Duodenal mucosa (tissue), 2 donors: Measurements from ENCODE around the gene NOPCHAP1.

Experiments
- H3K27ac ChIP-seq: one replicate; pipeline ENCODE4 v1.7.0; 2013; ENCODE audit warnings: low read depth, low read length
- H3K27me3 ChIP-seq, 2 donors: one replicate each; pipeline ENCODE4 v1.7.0; 2013; ENCODE audit warnings: low read length in 2 of 2, control low read depth in 1 of 2; ENCODE audit not compliant: insufficient read depth in 2 of 2, control insufficient read depth in 1 of 2
- H3K36me3 ChIP-seq, 2 donors: one replicate each; pipeline ENCODE4 v1.7.0; 2013; ENCODE audit warnings: low read length in 2 of 2, control low read depth in 1 of 2; ENCODE audit not compliant: insufficient read depth in 2 of 2, control insufficient read depth in 1 of 2
- H3K4me1 ChIP-seq, 2 donors: one replicate each; pipeline ENCODE4 v1.7.0; 2013; ENCODE audit warnings: low read length in 2 of 2, control low read depth in 1 of 2; ENCODE audit not compliant: insufficient read depth in 2 of 2, control insufficient read depth in 1 of 2
- H3K4me3 ChIP-seq, 2 donors: one replicate each; pipeline ENCODE4 v1.7.0; 2013; ENCODE audit warnings: low read length in 2 of 2, low read depth in 1 of 2
- H3K9ac ChIP-seq, 2 donors: one replicate each; pipeline ENCODE4 v1.7.0; 2013; ENCODE audit warnings: low read length in 2 of 2, low read depth in 1 of 2
- H3K9me3 ChIP-seq, 2 donors: one replicate each; pipeline ENCODE4 v1.7.0; 2013; ENCODE audit warnings: low read length in 2 of 2, control low read depth in 1 of 2; ENCODE audit not compliant: control insufficient read depth in 1 of 2

Gene NOPCHAP1

DNA sequence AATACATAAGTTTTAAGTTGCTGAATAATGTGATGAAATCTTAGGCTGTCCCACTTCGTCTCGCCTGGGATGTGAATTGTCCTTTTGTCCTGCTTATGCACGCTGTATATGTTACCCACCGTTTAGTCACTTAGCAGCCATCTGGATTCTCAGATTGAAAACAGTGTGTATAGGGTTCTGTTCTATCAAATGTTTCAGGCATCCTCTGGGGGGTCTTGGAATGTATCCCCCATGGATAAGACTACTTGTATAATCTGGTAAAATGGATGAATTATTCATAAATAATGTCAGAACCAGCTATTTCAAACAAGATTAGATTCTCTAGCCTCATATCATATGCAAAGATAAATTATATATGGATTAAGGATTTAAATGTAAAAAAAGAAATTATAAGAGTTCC, 29.4 kb downstream of the NOPCHAP1 start:
- Histone ChIP-seq H3K9ac (no peak overlapping the region), H3K27me3 (no peaks in the 10 kb centered on the region), H3K4me1 (no peaks in the 10 kb centered on the region), H3K27ac (no peak overlapping the region), H3K9me3 (no peaks in the 10 kb centered on the region), H3K4me3 (no peak overlapping the region), H3K36me3 (peaks cover 9 to 29% of the 10 kb centered on the region in 2 donors)

DNA sequence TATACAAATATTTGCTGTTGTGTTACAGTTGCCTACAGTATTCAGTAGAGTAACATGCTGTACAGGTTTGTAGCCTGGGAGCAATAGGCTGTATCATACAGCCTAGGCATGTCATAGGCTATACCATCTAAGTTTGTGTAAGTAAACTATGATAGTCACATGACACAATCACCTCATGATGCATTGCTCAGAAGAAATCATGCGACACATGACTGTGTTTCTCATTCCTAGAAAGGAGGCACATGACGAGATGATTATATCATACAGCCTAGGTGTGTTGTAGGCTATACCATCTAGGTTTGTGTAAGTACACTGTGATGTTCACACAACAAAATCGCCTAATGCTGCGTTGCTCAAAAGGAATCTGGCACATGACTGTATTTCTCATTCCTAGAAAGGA, 31.9 kb downstream of the NOPCHAP1 start:
- Histone ChIP-seq H3K27me3 (no peaks in the 10 kb centered on the region), H3K9ac (no peak overlapping the region), H3K27ac (no peak overlapping the region), H3K36me3 (peaks cover 9 to 24% of the 10 kb centered on the region in 2 donors), H3K9me3 (no peaks in the 10 kb centered on the region), H3K4me1 (no peaks in the 10 kb centered on the region), H3K4me3 (no peak overlapping the region)

DNA sequence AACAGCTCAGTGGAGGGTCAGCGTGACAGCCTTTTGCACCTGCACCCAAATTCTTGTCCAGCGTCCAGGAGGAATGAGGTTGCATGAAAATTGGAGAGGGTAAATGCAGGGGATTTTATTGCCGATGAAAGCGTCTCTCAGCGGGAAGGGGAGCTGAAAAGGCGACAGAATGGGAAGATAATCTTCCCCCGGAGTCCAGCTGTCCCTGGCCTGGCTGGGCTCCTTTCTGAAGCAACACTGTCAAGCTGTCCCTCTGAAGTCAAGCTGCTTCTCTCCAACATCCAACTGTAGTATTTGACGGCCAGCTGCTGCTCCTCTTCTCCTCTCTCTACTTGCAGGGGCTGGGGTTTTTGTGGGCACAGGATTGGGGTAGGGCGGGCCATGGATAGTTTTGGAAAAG, 32.7 kb downstream of the NOPCHAP1 start:
- peaks cover 7 to 19% of the 10 kb centered on the region in 2 donors for H3K36me3 ChIP-seq
- no peak overlapping the region for H3K4me3 ChIP-seq

DNA sequence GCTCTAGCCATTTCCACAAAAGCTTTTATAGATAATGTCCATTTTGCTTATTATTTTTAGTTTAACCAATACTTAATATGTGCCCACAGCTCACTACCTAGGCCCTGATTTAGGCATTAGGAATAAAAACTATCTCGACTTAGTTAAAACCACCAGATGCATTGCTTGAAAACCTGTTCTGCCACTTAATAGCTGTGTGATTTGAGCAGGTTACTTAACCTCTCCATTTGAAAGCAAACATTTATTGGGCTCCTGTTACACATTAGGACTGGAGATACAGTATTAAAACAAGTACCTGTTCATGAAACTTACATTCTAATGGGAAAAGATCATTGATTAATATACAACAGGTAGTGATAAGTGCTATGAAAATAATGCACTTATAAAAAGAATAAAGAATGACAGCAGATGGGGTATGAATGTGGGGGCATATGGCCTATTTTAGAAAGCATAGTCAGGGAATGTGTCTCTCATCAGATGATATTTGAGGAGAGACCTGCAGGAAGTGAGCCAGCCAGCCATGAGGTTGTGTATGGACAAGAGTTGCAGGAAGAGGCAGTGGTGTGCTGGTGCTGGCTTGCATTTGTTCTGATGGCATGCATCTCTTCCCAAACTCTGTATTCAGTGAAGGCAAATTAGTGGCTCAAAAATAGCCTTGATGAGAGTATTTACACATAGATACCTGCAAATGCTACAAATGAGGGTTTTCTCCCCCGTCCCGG, 34.3 kb downstream of the NOPCHAP1 start:
- Histone ChIP-seq H3K4me1 (no peaks in the 10 kb centered on the region), H3K9me3 (no peaks in the 10 kb centered on the region), H3K27ac (no peak overlapping the region), H3K27me3 (no peaks in the 10 kb centered on the region), H3K9ac (no peak overlapping the region), H3K36me3 (peaks cover 5 to 12% of the 10 kb centered on the region in 2 donors), H3K4me3 (no peak overlapping the region)

More for the DNA sequence above, 32.7 kb downstream of the NOPCHAP1 start:
- H3K9me3 ChIP-seq = no peaks in the 10 kb centered on the region
- no peak overlapping the region for H3K9ac ChIP-seq
- no peak overlapping the region for H3K27ac ChIP-seq
- H3K4me1 ChIP-seq = no peaks in the 10 kb centered on the region
- H3K27me3 ChIP-seq = no peaks in the 10 kb centered on the region

DNA sequence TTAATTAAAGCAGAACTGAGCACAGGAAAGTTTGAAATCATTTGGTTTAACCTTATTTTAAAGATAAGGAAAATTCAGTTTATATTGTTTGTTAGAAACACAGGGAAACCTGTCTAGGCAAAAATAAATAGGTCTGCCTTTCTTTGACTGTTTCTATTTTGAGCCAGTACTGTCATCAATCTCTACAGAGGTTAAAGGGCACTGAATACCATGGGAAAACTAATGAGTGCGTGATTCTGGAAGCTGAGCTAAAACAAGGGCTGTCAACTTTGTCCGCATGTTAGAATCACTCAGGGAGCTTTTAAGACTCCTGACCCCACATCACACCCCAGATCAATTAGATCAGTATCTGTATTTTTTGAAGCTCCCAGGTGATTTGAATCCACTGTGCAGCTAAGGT, 38.8 kb downstream of the NOPCHAP1 start:
- H3K9ac ChIP-seq = no peak overlapping the region
- H3K36me3 ChIP-seq = no peaks in the 10 kb centered on the region
- H3K9me3 ChIP-seq = no peaks in the 10 kb centered on the region
- H3K4me3 ChIP-seq = no peak overlapping the region
- H3K27me3 ChIP-seq = no peaks in the 10 kb centered on the region
- H3K27ac ChIP-seq = no peak overlapping the region
- H3K4me1 ChIP-seq = no peaks in the 10 kb centered on the region

DNA sequence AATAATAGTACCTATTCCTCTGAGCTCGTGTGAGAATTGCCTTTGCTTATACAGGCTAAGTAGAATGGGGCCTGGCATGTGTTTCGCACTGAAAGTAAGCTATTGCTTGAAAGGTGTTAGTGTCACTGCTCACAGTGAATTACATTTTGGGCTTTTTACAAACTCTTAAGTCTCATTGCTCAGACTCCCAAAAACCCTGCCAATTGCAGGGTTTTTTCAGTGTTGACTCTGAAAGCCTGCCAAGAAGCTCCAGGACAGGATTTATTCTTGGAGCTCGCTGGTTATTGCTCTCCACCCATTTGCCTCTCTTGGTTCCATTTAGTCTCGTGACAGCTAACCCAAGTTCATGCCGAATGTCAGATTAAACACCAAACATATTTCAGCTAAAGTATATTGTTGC, 39.8 kb downstream of the NOPCHAP1 start:
- H3K36me3 ChIP-seq = no peaks in the 10 kb centered on the region
- no peak overlapping the region for H3K9ac ChIP-seq
- no peaks in the 10 kb centered on the region for H3K27me3 ChIP-seq
- H3K4me1 ChIP-seq = peaks cover 0 to under 1% of the 10 kb centered on the region in 2 donors
- no peak overlapping the region for H3K4me3 ChIP-seq
- H3K27ac ChIP-seq = no peak overlapping the region
- no peaks in the 10 kb centered on the region for H3K9me3 ChIP-seq

DNA sequence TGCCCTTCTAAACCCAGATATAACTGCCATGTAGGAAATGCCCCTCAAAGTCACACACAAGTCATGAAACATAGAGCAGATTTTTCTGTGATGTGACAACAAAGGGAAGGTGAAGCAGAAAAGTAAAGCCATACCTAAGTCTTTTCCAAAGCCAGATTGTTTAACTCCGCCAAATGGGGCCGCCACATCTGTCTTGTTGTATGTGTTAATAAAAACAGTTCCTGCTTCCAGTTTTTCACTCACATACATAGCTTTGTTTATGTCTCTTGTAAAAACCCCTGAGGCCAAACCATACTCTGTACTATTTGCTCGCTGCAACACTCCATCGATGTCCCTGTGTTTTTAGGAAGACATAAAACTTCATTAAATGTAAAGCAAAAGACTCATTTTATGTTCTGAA, 40.3 kb downstream of the NOPCHAP1 start:
- Histone ChIP-seq H3K9me3 (no peaks in the 10 kb centered on the region), H3K9ac (no peak overlapping the region), H3K4me3 (no peak overlapping the region), H3K4me1 (peaks cover 0 to 6% of the 10 kb centered on the region in 2 donors), H3K27me3 (no peaks in the 10 kb centered on the region), H3K36me3 (no peaks in the 10 kb centered on the region), H3K27ac (no peak overlapping the region)

DNA sequence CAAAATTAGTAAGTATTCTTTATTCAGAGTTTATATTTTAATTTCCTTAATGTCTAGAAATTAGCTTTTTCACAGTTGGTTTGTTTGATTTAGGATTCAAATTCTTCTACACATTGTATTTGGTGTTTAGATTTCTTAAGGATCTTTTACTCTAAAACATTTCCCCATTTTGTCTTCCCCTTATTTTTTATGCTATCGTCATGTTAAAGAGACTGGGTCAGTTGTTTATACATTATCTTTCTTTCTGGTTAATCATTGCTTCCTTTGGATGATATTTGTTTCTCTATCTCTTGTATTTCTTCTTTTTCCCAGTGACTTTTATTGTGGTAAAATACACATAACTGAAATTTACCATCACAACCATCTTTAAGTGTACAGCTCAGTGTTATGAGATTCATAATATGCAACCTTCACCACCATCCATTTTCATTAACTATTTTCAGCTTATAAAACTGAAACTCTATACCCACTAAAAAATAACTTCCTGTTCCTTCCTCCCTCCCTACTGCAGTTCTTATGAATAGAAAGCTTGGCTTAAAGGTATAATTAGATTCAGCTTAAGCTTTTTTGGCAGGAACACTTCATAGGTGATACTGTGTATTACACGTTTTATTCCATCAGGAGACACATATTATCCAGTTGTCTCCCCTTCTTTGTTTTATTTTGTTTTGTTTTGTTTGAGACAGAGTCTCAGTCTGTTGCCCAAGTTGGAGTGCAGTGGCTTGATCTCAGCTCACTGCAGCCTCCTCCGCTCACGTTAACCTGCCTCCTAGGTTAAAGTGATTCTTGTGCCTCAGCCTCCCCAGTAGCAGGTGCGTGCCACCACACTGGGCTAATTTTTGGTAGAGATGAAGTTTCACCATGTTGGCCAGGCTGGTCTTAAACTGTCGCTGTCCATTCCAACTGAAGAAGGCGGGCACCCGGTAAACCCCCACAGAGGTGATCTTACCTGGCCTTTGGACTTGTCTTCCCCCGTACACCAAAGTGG, 45.0 kb downstream of the NOPCHAP1 start:
- Histone ChIP-seq H3K27ac (no peak overlapping the region), H3K27me3 (no peaks in the 10 kb centered on the region), H3K9ac (no peak overlapping the region), H3K9me3 (no peaks in the 10 kb centered on the region), H3K4me3 (no peak overlapping the region), H3K4me1 (peaks cover 0 to 10% of the 10 kb centered on the region in 2 donors), H3K36me3 (no peaks in the 10 kb centered on the region)

DNA sequence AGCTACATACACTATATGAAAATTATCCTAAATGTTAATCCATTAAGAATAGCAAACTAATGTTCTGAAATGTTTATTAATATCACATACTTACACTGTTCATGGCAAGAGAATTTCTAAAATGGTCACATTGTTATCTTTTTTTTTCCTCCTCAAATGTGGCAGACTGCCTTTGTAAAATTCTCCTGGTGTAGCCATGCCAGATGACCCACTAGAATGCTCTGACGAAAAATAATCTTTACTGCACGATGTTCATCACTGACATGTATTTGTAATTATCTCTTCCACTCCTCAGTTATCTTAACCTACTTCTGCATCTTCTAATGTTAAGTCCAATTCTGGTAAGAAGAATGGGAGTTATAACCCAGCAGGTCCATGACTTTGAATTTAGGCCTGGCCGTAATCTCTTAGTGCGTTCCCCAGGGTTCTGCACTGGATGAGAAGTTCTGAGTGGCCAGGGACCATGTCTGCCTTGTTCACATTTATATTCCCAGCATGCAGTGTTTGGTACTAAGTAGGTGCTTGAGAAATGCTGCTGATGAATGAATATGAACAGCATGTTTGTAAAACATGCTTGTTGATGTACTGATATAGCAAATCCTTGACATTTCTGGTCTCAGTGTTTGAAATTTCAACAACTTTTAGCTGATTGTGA, 46.7 kb downstream of the NOPCHAP1 start:
- Histone ChIP-seq H3K4me3 (no peak overlapping the region), H3K36me3 (no peaks in the 10 kb centered on the region), H3K9ac (no peak overlapping the region), H3K4me1 (peaks cover 0 to 10% of the 10 kb centered on the region in 2 donors), H3K27me3 (no peaks in the 10 kb centered on the region), H3K9me3 (no peaks in the 10 kb centered on the region), H3K27ac (no peak overlapping the region)

DNA sequence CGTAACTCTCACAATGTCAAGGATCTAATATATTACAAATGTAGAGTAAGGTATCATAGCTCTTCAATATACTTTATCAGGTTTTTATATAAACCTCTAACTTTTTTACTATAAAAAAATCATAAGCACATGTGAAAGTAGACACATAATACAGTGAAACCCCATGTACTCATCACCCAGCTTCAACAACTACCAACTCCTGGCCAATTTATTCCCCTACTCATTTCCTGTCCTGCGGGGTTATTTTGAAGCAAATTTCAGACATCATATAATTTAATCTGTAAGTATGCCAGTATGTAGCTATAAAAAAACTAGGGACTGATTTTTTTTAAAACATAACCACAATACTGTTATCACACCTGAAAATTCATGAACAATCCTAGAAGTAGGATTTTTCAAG, 47.7 kb downstream of the NOPCHAP1 start:
- H3K9me3 ChIP-seq = no peaks in the 10 kb centered on the region
- H3K27ac ChIP-seq = no peak overlapping the region
- peaks cover 0 to 10% of the 10 kb centered on the region in 2 donors for H3K4me1 ChIP-seq
- H3K36me3 ChIP-seq = no peaks in the 10 kb centered on the region
- H3K27me3 ChIP-seq = no peaks in the 10 kb centered on the region
- H3K9ac ChIP-seq = no peak overlapping the region
- H3K4me3 ChIP-seq = no peak overlapping the region
